AG09319 (cell line): ENCODE results near the gene ARHGAP15.

ENCODE experiments used
- DNase-seq: peaks from one replicate; pipeline ENCODE4 v3.0.0-alpha.2; 2010; ENCODE audit warnings: low read depth; ENCODE audit errors: extremely low read depth
- CTCF ChIP-seq: IDR thresholded peaks from 2 replicates; pipeline ENCODE4 v1.5.1; 2011; ENCODE audit warnings: low read depth, mild to moderate bottlenecking, inconsistent platforms, low read length, moderate library complexity

Gene ARHGAP15

GRCh38 chr2:143397884-143398614 is 268.8 kb downstream of the ARHGAP15 start:
- no peak for DNase-seq
- TF ChIP-seq CTCF, result no peak

- no peak for TF ChIP-seq CTCF
- DNase-seq, result no peak
Measured at GRCh38 chr2:143398781-143399180, 269.6 kb downstream of the ARHGAP15 start.

DNA sequence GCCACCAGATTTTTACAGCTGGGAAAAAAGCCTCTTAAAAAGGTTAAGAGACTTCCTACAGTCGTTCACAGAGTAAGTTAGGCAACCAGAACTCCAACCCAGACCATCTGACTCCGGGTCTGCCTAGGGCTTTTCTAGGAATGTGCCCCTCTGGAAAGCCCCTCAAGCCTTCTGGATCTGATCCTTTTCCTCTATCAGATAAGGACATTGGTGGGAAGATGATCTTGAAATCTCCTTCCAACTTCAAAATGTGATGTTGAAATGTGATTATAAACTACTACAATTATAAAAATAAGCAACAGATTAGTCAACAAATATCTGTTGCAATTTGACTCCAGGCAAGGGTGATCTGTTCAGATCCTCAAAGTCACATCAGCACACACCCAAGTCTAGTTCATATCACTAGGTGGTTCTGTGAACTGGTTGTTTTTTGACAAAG is 270.4 kb downstream of the ARHGAP15 start:
- TF ChIP-seq CTCF, result no peak
- no peak for DNase-seq

DNA sequence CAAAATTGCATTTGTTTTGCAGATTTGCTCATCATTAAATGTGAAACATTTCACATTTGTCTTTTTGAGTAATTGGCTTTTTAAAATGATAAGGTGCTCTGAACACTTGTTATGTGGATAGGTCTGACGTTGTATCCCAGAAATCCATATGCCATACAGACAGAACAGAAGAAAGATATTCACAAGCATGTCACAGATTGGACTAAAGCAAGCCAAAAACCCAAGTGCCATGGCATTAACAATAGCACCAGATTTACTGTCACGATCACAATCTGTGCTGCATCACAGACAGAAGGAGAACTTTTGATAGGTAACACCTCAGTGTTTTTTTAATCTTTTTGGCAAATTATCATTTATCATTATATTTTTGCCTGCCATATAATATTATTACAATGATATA is 272.6 kb downstream of the ARHGAP15 start:
- TF ChIP-seq CTCF, result no peak
- no peak for DNase-seq

GRCh38 chr2:143402451-143402850 is 273.2 kb downstream of the ARHGAP15 start:
- TF ChIP-seq CTCF, result no peak
- no peak for DNase-seq

GRCh38 chr2:143410082-143410897 is 281.1 kb downstream of the ARHGAP15 start:
- TF ChIP-seq CTCF, result no peak
- DNase-seq, result no peak

GRCh38 chr2:143415571-143415970 is 286.4 kb downstream of the ARHGAP15 start:
- no peak for DNase-seq
- no peak for TF ChIP-seq CTCF
